Mesenchymal stem cell (in vitro differentiated cells and primary cell): ENCODE measurements around the gene ADGRL3.

Experiments used
- DNase-seq: peaks from one replicate; pipeline ENCODE4 v3.0.0-alpha.2; 2013
- H2AFZ ChIP-seq: one replicate; pipeline ENCODE4 v1.6.1; 2013; ENCODE audit warnings: low read depth, mild to moderate bottlenecking, control low read depth, inconsistent platforms, low read length, moderate library complexity
- H2AK5ac ChIP-seq: 2 replicates; pipeline ENCODE4 v1.6.1; 2013; ENCODE audit warnings: low read length, moderate library complexity, mild to moderate bottlenecking, inconsistent platforms; ENCODE audit not compliant: severe bottlenecking
- H2BK120ac ChIP-seq: one replicate; pipeline ENCODE4 v1.6.1; 2013; ENCODE audit warnings: low read depth, mild to moderate bottlenecking, inconsistent platforms, low read length, moderate library complexity
- H2BK12ac ChIP-seq, 2 experiments: one replicate each; pipeline ENCODE4 v1.6.1; 2013; ENCODE audit warnings: inconsistent platforms in 2 of 2, low read length in 2 of 2, mild to moderate bottlenecking in 2 of 2, moderate library complexity in 2 of 2, control low read depth in 1 of 2
- H2BK15ac ChIP-seq: one replicate; pipeline ENCODE4 v1.6.1; 2013; ENCODE audit warnings: mild to moderate bottlenecking, low read depth, inconsistent platforms; ENCODE audit not compliant: poor library complexity, severe bottlenecking
- H2BK5ac ChIP-seq: 2 replicates; pipeline ENCODE4 v1.6.1; 2013; ENCODE audit warnings: low read depth, mild to moderate bottlenecking, low read length, control low read depth, inconsistent platforms; ENCODE audit not compliant: poor library complexity, severe bottlenecking
- H3K14ac ChIP-seq, 2 experiments: one replicate each; pipeline ENCODE4 v1.6.1; 2013; ENCODE audit warnings: inconsistent platforms in 2 of 2, low read length in 2 of 2, control low read depth in 1 of 2, mild to moderate bottlenecking in 1 of 2, moderate library complexity in 1 of 2
- H3K18ac ChIP-seq, 2 experiments: one replicate each; pipeline ENCODE4 v1.6.1; 2013; ENCODE audit warnings: inconsistent platforms in 2 of 2, low read length in 2 of 2, control low read depth in 1 of 2, low read depth in 1 of 2, mild to moderate bottlenecking in 1 of 2
- H3K23ac ChIP-seq, 2 experiments: one replicate each; pipeline ENCODE4 v1.6.1; 2013; ENCODE audit warnings: inconsistent platforms in 2 of 2, low read length in 2 of 2, mild to moderate bottlenecking in 2 of 2, moderate library complexity in 2 of 2, control low read depth in 1 of 2
- H3K27ac ChIP-seq: 2 replicates; pipeline ENCODE4 v1.5.1; 2013; ENCODE audit warnings: mild to moderate bottlenecking, moderate library complexity, low read length, control low read depth, inconsistent platforms; ENCODE audit not compliant: poor library complexity, severe bottlenecking
- H3K27me3 ChIP-seq, 2 experiments: 2 replicates each; pipeline versions ENCODE4 v1.6.1 to v1.7.0; 2013; ENCODE audit warnings: low read length in 2 of 2, mild to moderate bottlenecking in 2 of 2, moderate library complexity in 2 of 2, control low read depth in 1 of 2, inconsistent platforms in 1 of 2; ENCODE audit not compliant: control insufficient read depth in 1 of 2, insufficient read depth in 1 of 2
- H3K36me3 ChIP-seq, 2 experiments: 2 replicates each; pipeline versions ENCODE4 v1.6.1 to v1.7.0; 2013; ENCODE audit warnings: low read length in 2 of 2, control low read depth in 1 of 2, inconsistent platforms in 1 of 2, low read depth in 1 of 2, mild to moderate bottlenecking in 1 of 2; ENCODE audit not compliant: insufficient read depth in 2 of 2, control insufficient read depth in 1 of 2
- H3K4ac ChIP-seq, 2 experiments: one replicate each; pipeline ENCODE4 v1.6.1; 2013; ENCODE audit warnings: inconsistent platforms in 2 of 2, low read length in 2 of 2, mild to moderate bottlenecking in 2 of 2, moderate library complexity in 2 of 2, control low read depth in 1 of 2, low read depth in 1 of 2
- H3K4me1 ChIP-seq: 2 replicates; pipeline ENCODE4 v1.6.1; 2013; ENCODE audit warnings: low read depth, low read length, control low read depth; ENCODE audit not compliant: control insufficient read depth, insufficient read depth
- H3K4me2 ChIP-seq: 2 replicates; pipeline ENCODE4 v1.6.1; 2013; ENCODE audit warnings: low read length, mild to moderate bottlenecking, inconsistent platforms; ENCODE audit not compliant: poor library complexity, severe bottlenecking
- H3K4me3 ChIP-seq, 2 experiments: 2 replicates each; pipeline versions ENCODE4 v1.5.1 to v1.7.0; 2013; ENCODE audit warnings: low read length in 2 of 2, mild to moderate bottlenecking in 2 of 2, control low read depth in 1 of 2, low read depth in 1 of 2; ENCODE audit not compliant: insufficient read depth in 1 of 2
- H3K79me1 ChIP-seq: replicated peaks from 2 replicates; pipeline ENCODE4 v1.6.1; 2013; ENCODE audit warnings: mild to moderate bottlenecking, control low read depth, low read length, inconsistent platforms; ENCODE audit not compliant: poor library complexity, severe bottlenecking
- H3K9ac ChIP-seq: 2 replicates; pipeline ENCODE4 v1.7.0; 2013; ENCODE audit warnings: mild to moderate bottlenecking, low read length, moderate library complexity
- H3K9me3 ChIP-seq: 2 replicates; pipeline ENCODE4 v1.7.0; 2013; ENCODE audit warnings: mild to moderate bottlenecking, low read length; ENCODE audit not compliant: control insufficient read depth
- H4K8ac ChIP-seq: one replicate; pipeline ENCODE4 v1.6.1; 2013; ENCODE audit warnings: inconsistent platforms, mild to moderate bottlenecking, low read length, moderate library complexity
- H4K91ac ChIP-seq: one replicate; pipeline ENCODE4 v1.6.1; 2013; ENCODE audit warnings: mild to moderate bottlenecking, low read length, inconsistent platforms
- WGBS: methylation state at CpG from one replicate; pipeline ENCODE4 v1.1.7; 2013; ENCODE audit warnings: mixed read lengths; 5-methylcytosine and 5-hydroxymethylcytosine counted together

Gene ADGRL3

DNA sequence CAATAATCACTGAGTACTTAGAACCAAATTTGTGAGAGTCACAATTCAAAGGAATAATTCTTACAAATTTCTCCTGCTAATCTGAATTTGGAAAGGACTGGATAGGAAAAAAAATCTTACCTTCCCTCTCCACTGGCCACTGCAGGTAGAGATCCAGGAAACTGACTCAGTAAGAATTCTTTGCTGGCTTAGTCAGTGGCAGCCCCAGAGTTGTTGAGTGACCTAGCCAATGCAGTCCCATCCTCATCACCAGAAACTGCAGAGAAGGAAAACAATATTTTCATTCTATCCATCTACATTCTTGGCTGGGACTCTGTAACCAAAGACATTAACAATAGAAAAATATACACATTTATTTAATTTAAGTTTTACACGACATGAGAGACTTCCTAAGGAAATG is 572.0 kb downstream of the ADGRL3 start:
- Histone ChIP-seq H3K4me2 (no peak overlapping the region), H3K27ac (no peak overlapping the region), H2BK15ac (no peak overlapping the region), H3K79me1 (no peaks in the 10 kb centered on the region), H3K9ac (no peak overlapping the region), H3K4me3 (no peak overlapping the region), H3K27me3 (no peaks in the 10 kb centered on the region), H3K36me3 (no peaks in the 10 kb centered on the region), H3K23ac (no peak overlapping the region), H2AK5ac (no peak overlapping the region), H3K18ac (no peak overlapping the region), H2BK5ac (no peak overlapping the region), H4K8ac (no peak overlapping the region), H3K14ac (no peak overlapping the region), H2BK12ac (no peak overlapping the region), H2AFZ (no peak overlapping the region), H3K4me1 (no peaks in the 10 kb centered on the region), H2BK120ac (no peak overlapping the region), H4K91ac (no peak overlapping the region), H3K9me3 (no peaks in the 10 kb centered on the region), H3K4ac (no peak overlapping the region)
- WGBS: no CpG with 5 or more reads among the region's 1 CpG
- no peak for DNase-seq

DNA sequence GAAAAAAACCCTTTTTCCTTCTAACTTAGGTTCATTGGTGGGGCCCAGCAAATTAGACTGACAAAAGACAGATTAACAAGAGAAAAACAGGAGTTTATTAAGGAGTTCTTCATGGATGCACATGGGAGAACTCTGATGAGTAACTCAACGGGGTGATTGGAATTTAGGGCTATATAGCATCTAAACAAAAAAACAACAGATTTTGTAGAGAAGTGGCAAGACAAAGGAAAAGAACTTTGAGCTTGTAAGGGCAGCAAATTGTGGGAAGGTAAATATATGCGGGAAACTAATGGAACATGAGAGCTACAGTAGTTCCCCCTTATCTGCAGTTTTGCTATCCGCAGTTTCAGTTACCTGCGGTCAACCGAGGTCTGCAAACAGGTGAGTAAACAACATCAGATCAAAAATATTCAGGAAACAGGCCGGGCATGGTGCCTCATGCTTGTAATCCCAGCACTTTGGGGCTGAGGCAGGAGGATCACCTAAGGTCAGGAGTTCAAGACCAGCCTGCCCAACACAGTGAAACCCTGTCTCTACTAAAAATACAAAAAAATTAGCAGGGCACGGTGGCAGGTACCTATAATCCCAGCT is 573.6 kb downstream of the ADGRL3 start:
- H3K4me3 ChIP-seq: no peak overlapping the region
- no peak for DNase-seq
- H2BK12ac ChIP-seq: no peak overlapping the region

DNA sequence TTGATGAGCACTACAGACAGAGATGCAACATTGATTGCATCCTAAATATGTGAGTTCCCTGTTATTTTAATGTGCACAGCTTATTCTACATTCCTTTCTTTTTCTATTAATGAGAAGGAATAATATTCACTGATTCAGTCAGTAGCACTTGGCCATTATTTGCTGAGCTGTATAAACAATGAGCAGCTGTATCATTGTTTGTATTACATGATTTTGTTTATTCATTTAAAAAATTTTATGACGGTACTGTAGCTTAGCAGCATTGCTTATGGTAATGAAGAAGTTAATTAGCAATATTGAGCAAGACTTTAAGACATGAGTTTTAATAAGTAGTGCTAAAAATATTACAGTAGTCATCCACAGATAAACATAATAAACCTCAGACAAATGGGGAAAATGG is 582.0 kb downstream of the ADGRL3 start:
- no CpG with 5 or more reads among the region's 1 CpG for WGBS

More for the DNA sequence above, 573.6 kb downstream of the ADGRL3 start:
- no peaks in the 10 kb centered on the region for H3K27me3 ChIP-seq
- no peak overlapping the region for H3K18ac ChIP-seq
- no peaks in the 10 kb centered on the region for H3K9me3 ChIP-seq
- H3K36me3 ChIP-seq: no peaks in the 10 kb centered on the region
- H2AK5ac ChIP-seq: no peak overlapping the region
- H4K8ac ChIP-seq: no peak overlapping the region
- no peak overlapping the region for H2BK15ac ChIP-seq
- no peak overlapping the region for H3K4me2 ChIP-seq
- WGBS: 85% methylated on average over 5 of the region's 7 CpGs
- no peak overlapping the region for H2AFZ ChIP-seq
- no peaks in the 10 kb centered on the region for H3K4me1 ChIP-seq
- no peak overlapping the region for H3K23ac ChIP-seq
- no peak overlapping the region for H3K9ac ChIP-seq
- H4K91ac ChIP-seq: no peak overlapping the region
- H3K14ac ChIP-seq: no peak overlapping the region
- H2BK120ac ChIP-seq: no peak overlapping the region
- no peak overlapping the region for H3K4ac ChIP-seq
- no peak overlapping the region for H3K27ac ChIP-seq
- no peaks in the 10 kb centered on the region for H3K79me1 ChIP-seq
- H2BK5ac ChIP-seq: peak overlapping the region; percentile 44

DNA sequence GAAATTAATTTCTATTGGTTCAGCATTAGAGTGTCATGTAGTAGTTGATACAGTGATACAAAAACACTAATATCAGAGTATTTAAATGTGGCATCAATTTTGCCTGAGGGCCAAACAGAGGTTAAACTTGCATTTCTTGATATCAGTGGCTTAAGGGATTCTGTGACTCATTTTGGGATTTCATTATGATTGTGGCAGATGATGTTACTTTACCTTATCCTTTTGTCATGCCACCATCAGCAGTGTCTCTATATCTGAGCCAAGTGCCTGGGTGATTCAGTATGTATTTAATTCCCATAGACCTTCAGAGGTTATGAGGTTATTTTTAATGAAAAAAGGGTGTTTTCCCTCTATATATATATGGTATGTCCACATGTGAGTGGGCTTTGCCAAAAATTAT is 582.9 kb downstream of the ADGRL3 start:
- H3K36me3 ChIP-seq: no peaks in the 10 kb centered on the region
- H2AK5ac ChIP-seq: no peak overlapping the region
- H3K23ac ChIP-seq: no peak overlapping the region
- H3K27ac ChIP-seq: no peak overlapping the region
- H3K4me3 ChIP-seq: no peak overlapping the region
- no peak overlapping the region for H2BK5ac ChIP-seq
- H3K18ac ChIP-seq: no peak overlapping the region
- no peak overlapping the region for H2BK12ac ChIP-seq
- H2BK120ac ChIP-seq: no peak overlapping the region
- no peak overlapping the region for H3K4me2 ChIP-seq
- no peak overlapping the region for H4K91ac ChIP-seq
- H3K79me1 ChIP-seq: no peaks in the 10 kb centered on the region
- no peaks in the 10 kb centered on the region for H3K9me3 ChIP-seq
- no peak overlapping the region for H3K14ac ChIP-seq
- no peak overlapping the region for H2AFZ ChIP-seq
- H3K9ac ChIP-seq: no peak overlapping the region
- DNase-seq: no peak
- H3K27me3 ChIP-seq: no peaks in the 10 kb centered on the region
- H4K8ac ChIP-seq: no peak overlapping the region
- H2BK15ac ChIP-seq: no peak overlapping the region
- H3K4ac ChIP-seq: no peak overlapping the region
- H3K4me1 ChIP-seq: no peaks in the 10 kb centered on the region

More for the DNA sequence above, 582.0 kb downstream of the ADGRL3 start:
- Histone ChIP-seq H2AK5ac (no peak overlapping the region), H3K4me3 (no peak overlapping the region), H3K18ac (no peak overlapping the region), H2AFZ (no peak overlapping the region), H3K23ac (no peak overlapping the region), H3K27ac (no peak overlapping the region), H3K4me2 (no peak overlapping the region), H3K9me3 (no peaks in the 10 kb centered on the region), H3K14ac (no peak overlapping the region), H3K27me3 (no peaks in the 10 kb centered on the region), H3K4ac (no peak overlapping the region), H4K8ac (no peak overlapping the region), H4K91ac (no peak overlapping the region), H3K36me3 (no peaks in the 10 kb centered on the region), H2BK15ac (no peak overlapping the region), H3K4me1 (no peaks in the 10 kb centered on the region), H3K9ac (no peak overlapping the region), H2BK5ac (no peak overlapping the region), H2BK12ac (no peak overlapping the region), H3K79me1 (no peaks in the 10 kb centered on the region), H2BK120ac (no peak overlapping the region)
- DNase-seq: no peak
